ENCODE results near the gene RPA3. TPM values are rescaled to one million over a fixed set of nuclear protein-coding genes. Genes with fewer than 3 reads are reported as not detected.

Gene RPA3
- total RNA-seq, 1 donor from 2014 or later, result 128 TPM

DNA sequence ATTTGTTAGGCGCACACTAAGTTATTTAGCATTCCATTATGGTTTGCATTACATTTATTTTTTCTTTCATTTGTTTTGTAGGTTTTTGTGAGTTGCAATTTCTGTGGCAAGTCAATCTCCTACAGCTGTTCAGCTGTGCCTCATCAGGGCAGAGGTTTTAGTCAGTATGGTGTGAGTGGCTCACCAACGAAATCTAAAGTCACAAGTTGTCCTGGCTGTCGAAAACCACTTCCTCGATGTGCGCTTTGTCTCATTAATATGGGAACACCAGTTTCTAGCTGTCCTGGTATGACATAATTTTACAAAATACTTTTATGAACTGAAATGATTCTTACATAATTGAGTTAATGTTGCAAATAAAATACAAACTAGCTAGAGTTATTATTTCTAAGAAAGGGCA lies 122.2 kb downstream of the RPA3 start:
- Mint-ChIP-seq H3K4me3 (no peak overlapping the region), H3K36me3 (peaks cover 40% of the 10 kb centered on the region), H3K27me3 (ENCODE audit: insufficient read depth, low read depth) (peaks cover 2% of the 10 kb centered on the region), H3K27ac (no peak overlapping the region), H3K4me1 (no peaks in the 10 kb centered on the region), H3K9me3 (peaks cover 18% of the 10 kb centered on the region)
- no peak overlapping the region for H3K27ac ChIP-seq
- no peaks in the 10 kb centered on the region for H3K27me3 ChIP-seq
- H3K4me1 ChIP-seq, result no peaks in the 10 kb centered on the region
- TF ChIP-seq EZH2phosphoT487 (IDR thresholded peaks at IDR 0.05), result no peak
- no peak overlapping the region for H2AFZ ChIP-seq (replicated peaks)
- H3K9me3 ChIP-seq (ENCODE audit: low read depth), result no peaks in the 10 kb centered on the region
- no peaks in the 10 kb centered on the region for H3F3A ChIP-seq (ENCODE audit: low read depth)
- no peak overlapping the region for H3K4me3 ChIP-seq
- no peak overlapping the region for H3K4me2 ChIP-seq
- no peaks in the 10 kb centered on the region for H4K20me1 ChIP-seq (ENCODE audit: low read depth)
- DNase-seq (ENCODE audit: low spot score), result no peak
- no peak overlapping the region for H3K9ac ChIP-seq
- H3K79me2 ChIP-seq (ENCODE audit: low read depth), result no peaks in the 10 kb centered on the region
- peaks cover 37% of the 10 kb centered on the region for H3K36me3 ChIP-seq

DNA sequence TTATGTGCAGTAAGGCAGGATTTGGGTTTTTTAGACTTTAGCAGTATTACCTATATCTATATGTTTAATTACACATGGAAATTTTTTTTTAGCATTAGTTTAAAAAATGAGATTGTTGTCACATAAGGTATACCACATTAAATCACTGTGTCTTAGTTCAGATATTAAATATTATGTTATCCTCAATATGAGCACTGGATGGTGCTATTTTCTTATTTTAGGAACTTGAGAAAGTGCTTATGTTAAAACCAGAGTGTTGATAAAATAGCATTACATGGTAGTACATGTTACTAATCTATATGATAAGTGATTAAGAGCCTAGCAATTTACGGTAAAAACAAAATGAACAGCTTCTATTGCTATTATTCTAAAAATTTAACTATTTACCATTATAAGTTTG lies 123.0 kb downstream of the RPA3 start:
- Mint-ChIP-seq H3K4me3 (no peak overlapping the region), H3K27ac (no peak overlapping the region), H3K9me3 (peaks cover 12% of the 10 kb centered on the region), H3K36me3 (peaks cover 36% of the 10 kb centered on the region), H3K27me3 (ENCODE audit: insufficient read depth, low read depth) (peaks cover 2% of the 10 kb centered on the region), H3K4me1 (no peaks in the 10 kb centered on the region)
- no peaks in the 10 kb centered on the region for H3K9me3 ChIP-seq (ENCODE audit: low read depth)
- no peak overlapping the region for H3K4me2 ChIP-seq
- H3K36me3 ChIP-seq, result peaks cover 40% of the 10 kb centered on the region
- H3K4me1 ChIP-seq, result no peaks in the 10 kb centered on the region
- H4K20me1 ChIP-seq (ENCODE audit: low read depth), result no peaks in the 10 kb centered on the region
- no peak overlapping the region for H3K4me3 ChIP-seq
- no peaks in the 10 kb centered on the region for H3K79me2 ChIP-seq (ENCODE audit: low read depth)
- no peak overlapping the region for H2AFZ ChIP-seq (replicated peaks)
- TF ChIP-seq, protein P1, sequence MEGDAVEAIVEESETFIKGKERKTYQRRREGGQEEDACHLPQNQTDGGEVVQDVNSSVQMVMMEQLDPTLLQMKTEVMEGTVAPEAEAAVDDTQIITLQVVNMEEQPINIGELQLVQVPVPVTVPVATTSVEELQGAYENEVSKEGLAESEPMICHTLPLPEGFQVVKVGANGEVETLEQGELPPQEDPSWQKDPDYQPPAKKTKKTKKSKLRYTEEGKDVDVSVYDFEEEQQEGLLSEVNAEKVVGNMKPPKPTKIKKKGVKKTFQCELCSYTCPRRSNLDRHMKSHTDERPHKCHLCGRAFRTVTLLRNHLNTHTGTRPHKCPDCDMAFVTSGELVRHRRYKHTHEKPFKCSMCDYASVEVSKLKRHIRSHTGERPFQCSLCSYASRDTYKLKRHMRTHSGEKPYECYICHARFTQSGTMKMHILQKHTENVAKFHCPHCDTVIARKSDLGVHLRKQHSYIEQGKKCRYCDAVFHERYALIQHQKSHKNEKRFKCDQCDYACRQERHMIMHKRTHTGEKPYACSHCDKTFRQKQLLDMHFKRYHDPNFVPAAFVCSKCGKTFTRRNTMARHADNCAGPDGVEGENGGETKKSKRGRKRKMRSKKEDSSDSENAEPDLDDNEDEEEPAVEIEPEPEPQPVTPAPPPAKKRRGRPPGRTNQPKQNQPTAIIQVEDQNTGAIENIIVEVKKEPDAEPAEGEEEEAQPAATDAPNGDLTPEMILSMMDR (IDR thresholded peaks at IDR 0.05), result peak; percentile 24
- no peak for TF ChIP-seq EZH2 (IDR thresholded peaks at IDR 0.05)
- TF ChIP-seq EZH2phosphoT487 (IDR thresholded peaks at IDR 0.05), result no peak
- H3K27ac ChIP-seq, result no peak overlapping the region
- no peaks in the 10 kb centered on the region for H3F3A ChIP-seq (ENCODE audit: low read depth)
- H3K27me3 ChIP-seq, result no peaks in the 10 kb centered on the region
- DNase-seq (ENCODE audit: low spot score), result no peak
- no peak overlapping the region for H3K9ac ChIP-seq

Other genes with a start within 250 kb of the RPA3 start
- gene COL28A1, start 182.7 kb downstream of the RPA3 start, total RNA-seq (ENCODE audit: low replicate concordance), result 0.43 and 0.60 TPM in 2 replicates
- 62.0 and 62.2 TPM in 2 replicates for gene MIOS, start 151.7 kb downstream of the RPA3 start, total RNA-seq (ENCODE audit: low replicate concordance)
- 16.6 and 23.0 TPM in 2 replicates for gene UMAD1, start 77.9 kb downstream of the RPA3 start, total RNA-seq (ENCODE audit: low replicate concordance)

Data from neural progenitor cell (in vitro differentiated cells).